ENCODE data around the gene PLEKHF1. TPM values are rescaled to one million over a fixed set of nuclear protein-coding genes. Genes with fewer than 3 reads are reported as not detected.

The PLEKHF1 gene
- total and polyA plus RNA-seq, 2 donors, result 17.8 to 35.4 TPM

- no peaks in the 10 kb centered on the region for H3K9me3 ChIP-seq (ENCODE audit: control insufficient read depth in 2 of 2, insufficient read depth in 1 of 2, low read length in 1 of 2)
- H3K4me3 ChIP-seq (ENCODE audit: low read length in 2 of 2), result no peak overlapping the region
- H3K4me1 ChIP-seq (ENCODE audit: control insufficient read depth in 2 of 2, insufficient read depth in 2 of 2, low read length in 2 of 2), result peaks cover 13 to 30% of the 10 kb centered on the region in 2 donors
- H3K36me3 ChIP-seq (ENCODE audit: control insufficient read depth in 2 of 2, insufficient read depth in 2 of 2, low read length in 1 of 2), result no peaks in the 10 kb centered on the region
- H3K27ac ChIP-seq (ENCODE audit: low read depth in 1 of 2, low read length in 1 of 2), result peak overlapping the region; percentile 20 to 78
- WGBS, result 72% methylated on average over 14 of the region's 14 CpGs
- peaks cover 0 to 3% of the 10 kb centered on the region in 2 donors for H3K27me3 ChIP-seq (ENCODE audit: control insufficient read depth in 2 of 2, insufficient read depth in 1 of 2, low read length in 1 of 2)
- DNase-seq (ENCODE audit: low read depth in 6 of 9, low spot score in 9 of 9), result peak in 1 of 9 donors; percentile 30
Observed at GRCh38 chr19:29724746-29725145, 59.5 kb downstream of the PLEKHF1 start.

Other genes with a start within 250 kb of the PLEKHF1 start
- not detected for gene VSTM2B, start 139.5 kb upstream of the PLEKHF1 start, total RNA-seq
- 0.16 TPM for gene VSTM2B, start 139.5 kb upstream of the PLEKHF1 start, polyA plus RNA-seq
- 85.0 TPM for gene POP4, start 59.2 kb upstream of the PLEKHF1 start, total RNA-seq
- gene POP4, start 59.2 kb upstream of the PLEKHF1 start, polyA plus RNA-seq, result 76.3 TPM
- 18.1 TPM for gene C19orf12, start 49.8 kb downstream of the PLEKHF1 start, total RNA-seq
- gene C19orf12, start 49.8 kb downstream of the PLEKHF1 start, polyA plus RNA-seq, result 27.5 TPM
- gene CCNE1, start 146.5 kb downstream of the PLEKHF1 start, total RNA-seq, result 8.2 TPM
- gene CCNE1, start 146.5 kb downstream of the PLEKHF1 start, polyA plus RNA-seq, result 3.4 TPM

Data from thymus (tissue), 11 donors.